GM10266 (cell line): ENCODE results near the gene CLVS2.

Source experiments
- DNase-seq: peaks from one replicate; pipeline ENCODE4 v3.0.0; 2012; ENCODE audit errors: extremely low spot score
- CTCF ChIP-seq: IDR thresholded peaks from 2 replicates; pipeline ENCODE4 v1.5.1; 2012; ENCODE audit warnings: mild to moderate bottlenecking, low read depth; ENCODE audit not compliant: control insufficient read depth, insufficient read depth; ENCODE audit errors: missing control alignments

CLVS2 gene

GRCh38 chr6:123001540-123001939 lies 5.5 kb downstream of the CLVS2 start:
- TF ChIP-seq CTCF = no peak

GRCh38 chr6:123007885-123008284 lies 11.8 kb downstream of the CLVS2 start:
- no peak for DNase-seq
- TF ChIP-seq CTCF = no peak

More at GRCh38 chr6:123001540-123001939, 5.5 kb downstream of the CLVS2 start:
- DNase-seq = no peak

- DNase-seq = no peak
Measured at GRCh38 chr6:123009059-123009458, 13.0 kb downstream of the CLVS2 start.

GRCh38 chr6:123014835-123015234 lies 18.8 kb downstream of the CLVS2 start:
- DNase-seq = no peak
- TF ChIP-seq CTCF = no peak

More at GRCh38 chr6:123009059-123009458, 13.0 kb downstream of the CLVS2 start:
- no peak for TF ChIP-seq CTCF

GRCh38 chr6:123016431-123017103 lies 20.5 kb downstream of the CLVS2 start:
- no peak for DNase-seq
- no peak for TF ChIP-seq CTCF

GRCh38 chr6:123017104-123017682 lies 21.2 kb downstream of the CLVS2 start:
- TF ChIP-seq CTCF = no peak
- no peak for DNase-seq

GRCh38 chr6:123022975-123023374 lies 26.9 kb downstream of the CLVS2 start:
- DNase-seq = no peak
- TF ChIP-seq CTCF = no peak
